Caco-2 (cell line): ENCODE results near the gene FNDC3A. TPM values are rescaled to one million over a fixed set of nuclear protein-coding genes. Genes with fewer than 3 reads are reported as not detected.

Experiments used
- BruUV-seq: library from RNA; stranded (reverse); fragments of 400-500 nt; replicated peaks from 2 replicates; lab custom pipeline; 2021; lab: Mats Ljungman, UMichigan
- CTCF ChIA-PET: fragments of 300-600 bp; sonication (Branson Sonifier 250); formaldehyde crosslinking; loops from one replicate; lab custom pipeline; 2022; ENCODE audit warnings: antibody characterized with exemption; lab: Charles Lee
- POLR2A ChIA-PET: fragments of 300-600 bp; sonication (Branson Sonifier 250); formaldehyde crosslinking; loops from one replicate; lab custom pipeline; 2022; ENCODE audit warnings: antibody characterized with exemption; lab: Charles Lee
- DNase-seq, 2 experiments: peaks; one replicate each; pipeline versions ENCODE4 v3.0.0 to v3.0.0-alpha.2; 2020 to 2022
- H3K27me3 ChIP-seq: replicated peaks from 2 replicates; pipeline ENCODE4 v1.6.0; 2011; ENCODE audit warnings: low read length; ENCODE audit not compliant: control insufficient read depth, insufficient read depth
- H3K36me3 ChIP-seq: 2 replicates; pipeline ENCODE4 v1.5.1; 2011; ENCODE audit warnings: low read length; ENCODE audit not compliant: control insufficient read depth, insufficient read depth
- H3K4me1 ChIP-seq: fragments of 250-450 bp; sonication (Bioruptor Pico); 2 replicates; pipeline ENCODE4 v1.5.1; 2020; ENCODE audit warnings: mild to moderate bottlenecking
- H3K4me3 ChIP-seq: 2 replicates; pipeline ENCODE4 v1.5.1; 2011; ENCODE audit warnings: low read depth, mild to moderate bottlenecking, control low read depth, low read length
- H3K9me3 ChIP-seq: fragments of 250-450 bp; sonication (Bioruptor Pico); 2 replicates; pipeline ENCODE4 v1.5.1; 2020; ENCODE audit warnings: mild to moderate bottlenecking, moderate library complexity
- H3K27ac Mint-ChIP-seq: one replicate; pipeline ENCODE4 v1.8.0; 2022; ENCODE audit warnings: mixed read lengths; ENCODE audit not compliant: unreplicated experiment
- H3K27me3 Mint-ChIP-seq: one replicate; pipeline ENCODE4 v1.8.0; 2022; ENCODE audit warnings: mixed read lengths; ENCODE audit not compliant: insufficient read depth, unreplicated experiment
- H3K36me3 Mint-ChIP-seq: one replicate; pipeline ENCODE4 v1.8.0; 2022; ENCODE audit warnings: mild to moderate bottlenecking, mixed read lengths; ENCODE audit not compliant: insufficient read depth, unreplicated experiment
- H3K4me1 Mint-ChIP-seq: one replicate; pipeline ENCODE4 v1.8.0; 2022; ENCODE audit warnings: low read depth, mixed read lengths; ENCODE audit not compliant: unreplicated experiment
- H3K4me3 Mint-ChIP-seq: one replicate; pipeline ENCODE4 v1.8.0; 2022; ENCODE audit warnings: mild to moderate bottlenecking, moderate library complexity, mixed read lengths; ENCODE audit not compliant: unreplicated experiment
- H3K9me3 Mint-ChIP-seq: one replicate; pipeline ENCODE4 v1.8.0; 2022; ENCODE audit warnings: mixed read lengths; ENCODE audit not compliant: unreplicated experiment
- CTCF ChIP-seq, 2 experiments: fragments of 200-600 bp in 1 of 2; IDR thresholded peaks; 1 replicate in 1 of 2; 2 replicates in 1 of 2; pipeline versions ENCODE4 v1.5.1 to v1.8.0; 2011 to 2022; ENCODE audit warnings: antibody characterized with exemption in 1 of 2, control low read depth in 1 of 2, inconsistent platforms in 1 of 2, low read depth in 1 of 2, low read length in 1 of 2, mild to moderate bottlenecking in 1 of 2, moderate library complexity in 1 of 2; ENCODE audit not compliant: insufficient read depth in 1 of 2, severe bottlenecking in 1 of 2, unreplicated experiment in 1 of 2
- intact Hi-C: fragments of 100-400 bp; cut with micrococcal nuclease; formaldehyde crosslinking; loops from one replicate; pipeline ENCODE4 v1.10.0; 2022; ENCODE audit not compliant: unreplicated experiment
- total RNA-seq: library from RNA; stranded (reverse); gene quantifications from 2 replicates; pipeline ENCODE4 v1.2.3, GENCODE V29; 2022

FNDC3A gene
- total RNA-seq, 1 experiment from 2014 or later, result 32.5 TPM

GRCh38 chr13:49225223-49226042, 249.7 kb downstream of the FNDC3A start:
- H3K27ac Mint-ChIP-seq, result no peak overlapping the region
- no peaks in the 10 kb centered on the region for H3K9me3 Mint-ChIP-seq
- BruUV-seq, result no TSS peak
- DNase-seq, result no peak
- no peak for TF ChIP-seq CTCF (IDR thresholded peaks at IDR 0.05; ENCODE audit: insufficient read depth in 1 of 2, low read depth in 1 of 2, low read length in 1 of 2, severe bottlenecking in 1 of 2, unreplicated experiment in 1 of 2)
- Histone ChIP-seq H3K4me1 (0 out of 2 replicates have a peak, but pooled peaks cover under 1% of the 10 kb centered on the region), H3K9me3 (no peaks in the 10 kb centered on the region), H3K36me3 (no peaks in the 10 kb centered on the region), H3K4me3 (no peak overlapping the region), H3K27me3 (no peaks in the 10 kb centered on the region)
- intact Hi-C loops, result loop anchor here (10.0 kb wide), 1 partner anchor 59 kb away; no protein-coding TSS in a partner anchor
- H3K4me1 Mint-ChIP-seq, result no peaks in the 10 kb centered on the region
- ChIA-PET POLR2A (no interaction called here), CTCF (no interaction called here)
- H3K36me3 Mint-ChIP-seq, result no peaks in the 10 kb centered on the region
- peaks cover 5% of the 10 kb centered on the region for H3K27me3 Mint-ChIP-seq
- no peak overlapping the region for H3K4me3 Mint-ChIP-seq

GRCh38 chr13:49226613-49227012, 250.9 kb downstream of the FNDC3A start:
- no peaks in the 10 kb centered on the region for H3K36me3 Mint-ChIP-seq
- peaks cover 5% of the 10 kb centered on the region for H3K27me3 Mint-ChIP-seq
- Histone ChIP-seq H3K4me1 (no peaks in the 10 kb centered on the region), H3K4me3 (no peak overlapping the region), H3K36me3 (no peaks in the 10 kb centered on the region), H3K27me3 (no peaks in the 10 kb centered on the region), H3K9me3 (no peaks in the 10 kb centered on the region)
- ChIA-PET CTCF (no interaction called here), POLR2A (no interaction called here)
- H3K27ac Mint-ChIP-seq, result no peak overlapping the region
- no peaks in the 10 kb centered on the region for H3K9me3 Mint-ChIP-seq
- DNase-seq, result no peak
- no peak for TF ChIP-seq CTCF (IDR thresholded peaks at IDR 0.05; ENCODE audit: insufficient read depth in 1 of 2, low read depth in 1 of 2, low read length in 1 of 2, severe bottlenecking in 1 of 2, unreplicated experiment in 1 of 2)
- intact Hi-C loops, result loop anchor here (10.0 kb wide), 1 partner anchor 58 kb away; no protein-coding TSS in a partner anchor
- BruUV-seq, result no TSS peak
- H3K4me3 Mint-ChIP-seq, result no peak overlapping the region
- no peaks in the 10 kb centered on the region for H3K4me1 Mint-ChIP-seq

- Mint-ChIP-seq H3K27ac (no peak overlapping the region), H3K4me3 (no peak overlapping the region), H3K9me3 (no peaks in the 10 kb centered on the region), H3K27me3 (peaks cover 2% of the 10 kb centered on the region), H3K36me3 (no peaks in the 10 kb centered on the region), H3K4me1 (peaks cover 9% of the 10 kb centered on the region)
- no TSS peak for BruUV-seq
- POLR2A ChIA-PET, result no interaction called here
- CTCF ChIA-PET, result no interaction called here
- no peaks in the 10 kb centered on the region for H3K27me3 ChIP-seq
- no peaks in the 10 kb centered on the region for H3K9me3 ChIP-seq
- H3K36me3 ChIP-seq, result no peaks in the 10 kb centered on the region
- no peak for DNase-seq
- TF ChIP-seq CTCF (IDR thresholded peaks at IDR 0.05; ENCODE audit: insufficient read depth in 1 of 2, low read depth in 1 of 2, low read length in 1 of 2, severe bottlenecking in 1 of 2, unreplicated experiment in 1 of 2), result no peak
- intact Hi-C loops, result no loop called here
- peaks cover 13% of the 10 kb centered on the region; the same call in 1 of the 2 replicates for H3K4me1 ChIP-seq
- H3K4me3 ChIP-seq, result no peak overlapping the region
Observed at GRCh38 chr13:49234741-49235140, 259.0 kb downstream of the FNDC3A start.
